AG09319 (cell line): ENCODE results near the gene DGKH.

Experiments
- DNase-seq: peaks from one replicate; pipeline ENCODE4 v3.0.0-alpha.2; 2010; ENCODE audit warnings: low read depth; ENCODE audit errors: extremely low read depth
- CTCF ChIP-seq: IDR thresholded peaks from 2 replicates; pipeline ENCODE4 v1.5.1; 2011; ENCODE audit warnings: low read depth, mild to moderate bottlenecking, inconsistent platforms, low read length, moderate library complexity

The DGKH gene

DNA sequence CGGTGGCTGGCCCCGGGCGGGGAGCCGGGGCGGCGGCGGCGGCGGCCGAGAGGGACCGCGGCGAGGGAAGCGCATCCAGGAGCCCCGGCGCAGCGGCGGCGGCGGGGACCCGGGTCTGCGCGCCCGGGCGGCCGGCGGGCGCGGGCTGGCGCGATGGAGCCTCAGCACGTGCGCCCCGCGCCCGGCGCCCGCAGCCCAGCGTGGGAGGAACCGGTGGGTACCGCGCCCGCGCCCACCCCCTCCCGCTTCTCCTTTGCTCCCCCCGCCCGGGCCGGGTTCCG lies 7.8 kb upstream of the DGKH start:
- no peak for TF ChIP-seq CTCF
- no peak for DNase-seq

DNA sequence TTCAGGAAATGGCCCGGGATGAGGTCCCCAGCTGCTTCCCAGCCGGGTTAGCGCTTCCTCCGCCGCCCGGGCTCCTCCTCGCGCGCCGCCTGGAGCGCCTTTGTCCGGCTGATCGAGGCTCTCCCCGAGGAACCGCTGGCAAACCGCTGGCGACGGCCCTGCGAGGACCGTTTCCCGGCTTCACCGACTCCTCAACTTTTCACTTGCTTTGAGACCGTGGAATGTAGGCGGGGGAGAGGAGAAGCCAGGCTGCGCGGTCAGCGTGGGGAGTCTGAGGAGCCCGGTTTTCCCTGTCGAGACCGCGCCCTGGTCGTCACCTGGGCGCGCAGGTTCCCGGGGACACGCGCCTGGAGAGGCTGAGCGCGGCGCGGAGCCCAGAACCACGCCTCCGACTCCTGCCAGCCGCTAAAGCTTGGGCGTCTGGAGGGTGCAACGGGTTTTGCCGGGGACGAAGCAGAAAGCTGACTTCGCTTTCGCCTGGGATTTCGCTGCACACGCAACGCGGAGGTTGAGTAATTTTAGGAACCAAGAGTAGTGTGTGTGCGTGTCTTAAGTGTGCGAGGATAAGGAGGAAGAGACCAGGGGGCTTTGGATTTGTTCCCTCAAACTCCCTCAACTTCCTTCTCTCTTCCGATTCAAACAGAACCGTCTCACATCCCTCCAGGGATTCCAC lies 7.3 kb upstream of the DGKH start:
- no peak for TF ChIP-seq CTCF
- no peak for DNase-seq

GRCh38 chr13:42041684-42042035 lies 6.8 kb upstream of the DGKH start:
- no peak for DNase-seq
- TF ChIP-seq CTCF = peak; percentile 70

DNA sequence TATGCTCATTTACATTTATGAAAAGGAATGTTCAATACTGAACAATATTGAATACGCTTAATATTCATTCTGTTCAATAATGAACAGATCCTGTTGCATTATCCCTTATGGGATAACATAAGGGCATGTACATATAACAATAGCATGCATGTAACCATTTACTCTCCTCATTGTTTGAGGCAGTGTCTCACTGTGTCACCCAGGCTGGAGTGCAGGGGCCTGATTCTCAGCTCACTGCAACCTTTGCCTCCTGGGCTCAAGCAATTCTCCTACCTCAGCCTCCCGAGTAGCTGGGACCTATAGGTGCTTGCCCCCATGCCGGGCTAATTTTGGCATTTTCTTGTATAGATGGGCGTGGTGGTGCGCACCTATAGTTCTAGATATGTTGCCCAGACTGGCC lies 4.8 kb upstream of the DGKH start:
- no peak for TF ChIP-seq CTCF
- DNase-seq = no peak

DNA sequence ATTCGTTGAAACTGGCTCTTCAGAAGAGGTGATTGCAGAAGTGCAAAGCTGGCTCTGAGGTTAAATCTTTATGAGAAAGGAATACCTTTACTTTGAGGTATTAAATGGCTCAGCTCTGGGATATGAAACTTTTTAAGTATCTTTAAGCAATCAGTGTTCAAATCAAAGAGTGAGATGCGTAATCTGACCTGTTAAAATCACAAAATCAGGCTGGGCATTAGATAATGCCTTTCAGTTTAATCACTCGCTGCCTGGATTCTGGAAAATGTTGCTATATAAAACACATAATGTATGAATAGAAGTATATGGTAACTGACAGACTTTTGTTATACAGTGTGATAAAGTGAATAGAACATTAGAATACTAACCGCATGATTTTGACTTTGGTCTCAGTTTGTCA lies 2.0 kb upstream of the DGKH start:
- TF ChIP-seq CTCF = no peak
- DNase-seq = no peak

DNA sequence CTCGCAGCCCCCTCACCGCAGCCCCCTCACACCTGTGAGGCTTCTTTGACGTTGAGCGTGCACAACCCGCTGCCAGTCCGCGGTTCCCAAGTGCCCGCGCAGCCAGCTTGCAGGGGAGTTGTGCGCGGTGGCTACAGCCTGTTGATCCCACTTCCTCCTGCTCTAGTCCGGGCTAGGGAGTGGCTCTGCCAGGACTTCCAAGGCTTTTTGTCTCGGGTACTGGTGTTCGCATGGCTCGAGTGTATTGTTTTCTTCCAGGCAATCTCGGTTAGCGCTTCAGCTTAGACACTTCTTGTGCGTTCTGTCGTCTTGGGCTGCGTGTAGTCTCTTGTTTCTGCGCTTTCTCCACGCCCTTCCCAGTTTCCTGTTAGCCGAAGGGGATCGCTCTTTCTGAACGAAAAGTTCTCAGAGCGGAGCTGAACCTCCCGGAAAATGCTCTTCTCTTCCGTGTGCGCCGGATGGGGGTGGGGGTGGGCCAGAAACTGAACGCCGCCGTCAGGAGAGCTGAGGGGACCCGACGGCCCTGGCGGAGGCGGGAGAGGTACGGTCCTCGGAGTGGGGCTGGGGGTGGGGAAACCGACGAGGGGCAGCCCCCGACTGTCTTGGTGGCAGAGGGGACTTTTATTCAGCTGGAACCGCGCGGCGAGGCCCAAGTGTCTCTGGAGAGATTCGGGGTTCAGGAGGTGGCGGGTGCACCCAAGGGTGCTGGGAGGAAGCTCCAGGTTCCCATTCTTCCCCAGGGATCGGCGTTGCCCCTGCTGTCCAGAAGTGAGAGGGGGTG lies 697 bp upstream of the DGKH start:
- DNase-seq = no peak
- no peak for TF ChIP-seq CTCF

DNA sequence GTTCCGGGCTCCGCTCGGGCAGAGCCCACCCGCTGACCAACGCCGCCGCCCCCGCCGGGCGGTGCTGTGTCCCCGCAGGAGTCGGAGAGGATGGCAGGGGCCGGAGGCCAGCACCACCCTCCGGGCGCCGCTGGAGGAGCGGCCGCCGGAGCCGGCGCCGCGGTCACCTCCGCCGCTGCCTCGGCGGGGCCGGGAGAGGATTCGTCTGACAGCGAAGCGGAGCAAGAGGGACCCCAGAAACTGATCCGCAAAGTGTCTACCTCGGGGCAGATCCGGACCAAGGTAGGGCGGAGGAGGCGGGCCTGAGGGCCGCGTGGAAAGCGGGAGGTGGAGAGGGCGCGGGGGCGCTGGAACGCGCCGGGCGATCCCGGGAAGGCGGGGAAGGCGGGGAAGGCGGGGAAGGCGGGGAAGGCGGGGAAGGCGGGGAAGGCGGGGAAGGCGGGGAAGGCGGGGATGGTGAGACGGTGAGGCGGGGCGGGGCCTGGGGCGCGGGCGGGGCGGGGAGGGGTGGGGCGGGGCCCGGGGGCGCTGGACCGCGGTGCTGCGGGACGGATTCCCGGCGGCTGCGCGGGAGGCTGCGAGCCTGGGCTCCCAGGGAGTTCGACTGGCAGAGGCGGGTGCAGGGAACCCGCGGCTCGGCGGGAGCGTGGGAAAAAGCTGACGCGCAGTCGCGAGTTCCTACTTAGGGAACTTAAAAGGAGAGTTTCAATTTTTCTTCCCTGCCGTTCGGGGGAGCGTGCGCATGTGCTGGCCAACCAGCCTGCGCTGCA lies 421 bp downstream of the DGKH start:
- no peak for TF ChIP-seq CTCF
- peak; percentile 55 for DNase-seq
